Common myeloid progenitor, CD34-positive (primary cell): Measurements from ENCODE around the gene FGD6.

Experiments
- CTCF ChIA-PET: fragments of 350-600 bp; sonication (Branson Sonifier 250); formaldehyde crosslinking; loops from one replicate; lab custom pipeline; 2021; ENCODE audit warnings: antibody characterized with exemption; lab: Charles Lee
- POLR2A ChIA-PET: fragments of 350-600 bp; sonication (Branson Sonifier 250); formaldehyde crosslinking; loops from one replicate; lab custom pipeline; 2021; ENCODE audit warnings: antibody characterized with exemption; lab: Charles Lee
- DNase-seq, 3 donors: peaks; one replicate each; pipeline versions ENCODE4 v3.0.0 to v3.0.0-alpha.2; 2013
- H3K27ac ChIP-seq, 2 experiments: 1 replicate in 1 of 2; 2 replicates in 1 of 2; pipeline ENCODE4 v1.7.0; 2013; ENCODE audit warnings: inconsistent platforms in 2 of 2, low read length in 2 of 2, mild to moderate bottlenecking in 2 of 2, low read depth in 1 of 2, moderate library complexity in 1 of 2; ENCODE audit not compliant: severe bottlenecking in 2 of 2, insufficient read depth in 1 of 2, poor library complexity in 1 of 2
- H3K27me3 ChIP-seq, 5 experiments: replicated peaks in 2 of 5; 1 replicate in 3 of 5; 2 replicates in 2 of 5; pipeline versions ENCODE4 v1.6.1 to v1.7.0; 2013; ENCODE audit warnings: low read length in 4 of 5, mild to moderate bottlenecking in 2 of 5, moderate library complexity in 2 of 5, inconsistent platforms in 1 of 5; ENCODE audit not compliant: insufficient read depth in 5 of 5, control insufficient read depth in 4 of 5
- H3K36me3 ChIP-seq, 4 experiments: 1 replicate in 2 of 4; 2 replicates in 2 of 4; pipeline versions ENCODE4 v1.6.1 to v1.7.0; 2013; ENCODE audit warnings: low read length in 3 of 4, control low read depth in 1 of 4, mild to moderate bottlenecking in 1 of 4; ENCODE audit not compliant: control insufficient read depth in 4 of 4, insufficient read depth in 4 of 4
- H3K4me1 ChIP-seq, 4 experiments: 1 replicate in 3 of 4; 2 replicates in 1 of 4; pipeline versions ENCODE4 v1.6.1 to v1.7.1; 2013; ENCODE audit warnings: low read length in 3 of 4, mild to moderate bottlenecking in 3 of 4, control low read depth in 1 of 4, inconsistent platforms in 1 of 4, moderate library complexity in 1 of 4; ENCODE audit not compliant: control insufficient read depth in 4 of 4, insufficient read depth in 4 of 4; ENCODE audit errors: control extremely low read depth in 1 of 4
- H3K4me3 ChIP-seq, 7 experiments: 1 replicate in 4 of 7; 2 replicates in 3 of 7; pipeline versions ENCODE4 v1.5.1 to v1.7.0; 2013; ENCODE audit warnings: mild to moderate bottlenecking in 7 of 7, low read length in 6 of 7, moderate library complexity in 6 of 7, inconsistent platforms in 2 of 7, low read depth in 2 of 7, control low read depth in 1 of 7; ENCODE audit not compliant: insufficient read depth in 4 of 7, control insufficient read depth in 1 of 7; ENCODE audit errors: extremely low read depth in 1 of 7
- H3K9me3 ChIP-seq, 5 experiments: 1 replicate in 4 of 5; 2 replicates in 1 of 5; pipeline versions ENCODE4 v1.6.1 to v1.7.1; 2013; ENCODE audit warnings: low read length in 4 of 5, mild to moderate bottlenecking in 2 of 5, inconsistent platforms in 1 of 5, low read depth in 1 of 5, moderate library complexity in 1 of 5; ENCODE audit not compliant: control insufficient read depth in 4 of 5, insufficient read depth in 2 of 5; ENCODE audit errors: control extremely low read depth in 1 of 5
- WGBS: methylation state at CpG from one replicate; pipeline ENCODE4 v1.1.5; 2013; ENCODE audit not compliant: insufficient coverage; 5-methylcytosine and 5-hydroxymethylcytosine counted together

The FGD6 gene

GRCh38 chr12:95177201-95177768 is 40.0 kb downstream of the FGD6 start:
- H3K4me1 ChIP-seq, result peaks cover 0 to 27% (median 0%) of the 10 kb centered on the region in 4 experiments
- no peaks in the 10 kb centered on the region for H3K9me3 ChIP-seq
- no peak for DNase-seq
- POLR2A ChIA-PET, result no interaction called here
- CTCF ChIA-PET, result no interaction called here
- no peak overlapping the region for H3K4me3 ChIP-seq
- no peak overlapping the region for H3K27ac ChIP-seq
- H3K27me3 ChIP-seq, result no peaks in the 10 kb centered on the region
- H3K36me3 ChIP-seq, result no peaks in the 10 kb centered on the region
- WGBS, result 80% methylated on average over 1 of the region's 2 CpGs

- Histone ChIP-seq H3K4me1 (peaks cover 0 to 22% (median 2%) of the 10 kb centered on the region in 4 experiments), H3K9me3 (no peaks in the 10 kb centered on the region), H3K27ac (no peak overlapping the region), H3K27me3 (no peaks in the 10 kb centered on the region), H3K4me3 (no peak overlapping the region), H3K36me3 (no peaks in the 10 kb centered on the region)
- ChIA-PET CTCF (interaction anchor here (1.0 to 1.8 kb wide), 2 partner anchors 10 to 25 kb away, joined by 3 to 6 read pairs; no protein-coding TSS in a partner anchor), POLR2A (interaction anchor here (0.6 kb wide), 1 partner anchor 14 kb away, joined by 4 read pairs; no protein-coding TSS in a partner anchor)
- WGBS, result 91% methylated on average over 5 of the region's 8 CpGs
- DNase-seq, result peak in 1 of 3 donors; percentile 20
These were observed 43.6 kb downstream of the FGD6 start for GRCh38 chr12:95173392-95174251.

DNA sequence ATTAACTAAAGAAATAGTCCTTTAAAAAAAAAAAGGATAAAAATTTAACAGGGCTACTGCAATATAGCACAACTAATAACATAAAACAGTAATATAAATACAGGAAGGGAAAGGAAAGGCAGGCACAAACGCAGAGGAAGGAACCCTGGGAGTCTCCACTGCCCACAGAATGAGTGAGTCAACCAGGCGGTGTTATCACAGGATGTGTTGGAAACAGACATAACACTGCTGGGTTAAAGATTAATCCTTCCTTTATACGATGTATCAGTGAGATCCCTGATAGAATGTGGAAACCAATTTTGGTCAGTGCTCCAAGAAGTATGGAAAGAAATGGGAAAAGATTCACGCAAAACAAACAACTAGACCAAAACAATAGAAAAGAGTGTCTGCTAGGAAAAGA is 47.9 kb downstream of the FGD6 start:
- Histone ChIP-seq H3K4me3 (no peak overlapping the region), H3K4me1 (peaks cover 0 to 17% (median 2%) of the 10 kb centered on the region in 4 experiments), H3K27ac (no peak overlapping the region), H3K36me3 (no peaks in the 10 kb centered on the region), H3K9me3 (no peaks in the 10 kb centered on the region), H3K27me3 (no peaks in the 10 kb centered on the region)
- ChIA-PET POLR2A (no interaction called here), CTCF (no interaction called here)
- WGBS, result 0% methylated on average over 2 of the region's 4 CpGs
- DNase-seq, result peak; percentile 16 to 59 (median 46)

- H3K4me3 ChIP-seq, result no peak overlapping the region
- H3K9me3 ChIP-seq, result no peaks in the 10 kb centered on the region
- no peaks in the 10 kb centered on the region for H3K36me3 ChIP-seq
- no peak for DNase-seq
- WGBS, result 100% methylated on average over 2 of the region's 2 CpGs
- POLR2A ChIA-PET, result no interaction called here
- no peak overlapping the region for H3K27ac ChIP-seq
- no peaks in the 10 kb centered on the region for H3K27me3 ChIP-seq
- H3K4me1 ChIP-seq, result peaks cover 0 to 17% (median 2%) of the 10 kb centered on the region in 4 experiments
- CTCF ChIA-PET, result interaction anchor here (1.5 kb wide), 1 partner anchor 16 kb away, joined by 3 read pairs; no protein-coding TSS in a partner anchor
These were observed 48.5 kb downstream of the FGD6 start for GRCh38 chr12:95168746-95169145.

DNA sequence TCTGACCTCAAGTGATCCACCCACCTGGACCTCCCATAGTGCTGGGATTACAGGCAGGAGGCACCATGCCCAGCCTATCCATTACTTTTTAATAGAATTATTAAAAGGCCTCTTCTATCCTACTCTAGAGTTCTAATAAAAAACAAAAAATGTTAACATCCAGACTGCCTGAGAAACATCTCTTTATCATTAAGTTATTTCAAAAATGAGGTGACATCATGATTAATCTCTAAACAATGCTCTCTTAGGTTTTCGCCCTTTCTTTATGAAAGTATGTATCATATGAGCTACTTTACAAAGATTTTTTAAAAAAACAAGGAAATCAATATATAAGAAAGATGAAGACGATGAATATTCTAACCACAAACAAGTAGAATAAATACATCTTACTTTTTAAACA is 52.6 kb downstream of the FGD6 start:
- Histone ChIP-seq H3K27me3 (no peaks in the 10 kb centered on the region), H3K36me3 (no peaks in the 10 kb centered on the region), H3K4me1 (peaks cover 0 to 7% (median 2%) of the 10 kb centered on the region in 4 experiments), H3K27ac (no peak overlapping the region), H3K9me3 (no peaks in the 10 kb centered on the region), H3K4me3 (no peak overlapping the region)
- DNase-seq, result no peak
- no CpG with 5 or more reads among the region's 2 CpGs for WGBS
- ChIA-PET POLR2A (no interaction called here), CTCF (interaction anchor here (1.1 to 1.5 kb wide), 2 partner anchors 8 to 11 kb away, joined by 3 to 6 read pairs; no protein-coding TSS in a partner anchor)

- H3K36me3 ChIP-seq, result no peaks in the 10 kb centered on the region
- no peak for DNase-seq
- ChIA-PET CTCF (interaction anchor here (1.4 kb wide), 1 partner anchor 58 kb away, joined by 3 read pairs; the partner anchor contains the start of genes FGD6 and VEZT), POLR2A (no interaction called here)
- no peak overlapping the region for H3K27ac ChIP-seq
- H3K27me3 ChIP-seq, result no peaks in the 10 kb centered on the region
- WGBS, result 90% methylated on average over 3 of the region's 3 CpGs
- no peak overlapping the region for H3K4me3 ChIP-seq
- H3K9me3 ChIP-seq, result no peaks in the 10 kb centered on the region
- no peaks in the 10 kb centered on the region for H3K4me1 ChIP-seq
These were observed 58.3 kb downstream of the FGD6 start for GRCh38 chr12:95158919-95159318.

DNA sequence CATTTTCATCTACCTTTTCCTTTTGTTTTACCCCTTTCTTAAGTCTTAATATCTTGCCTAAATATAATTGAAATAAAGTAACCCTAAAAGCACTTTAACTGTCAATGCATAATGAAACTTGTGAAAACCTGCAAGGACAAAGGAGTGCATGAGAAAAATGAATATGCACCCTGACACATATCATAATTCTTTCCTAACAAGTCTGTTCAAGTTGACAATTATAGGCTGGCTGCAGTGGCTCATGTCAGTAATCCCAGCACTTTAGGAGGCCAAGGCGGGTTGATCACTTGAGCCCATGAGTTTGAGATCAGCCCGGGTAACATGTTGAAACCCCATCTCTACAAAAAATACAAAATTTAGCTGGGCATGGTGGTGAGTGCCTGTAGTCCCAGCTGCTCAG is 65.4 kb downstream of the FGD6 start:
- ChIA-PET CTCF (interaction anchor here (1.1 to 1.5 kb wide), 3 partner anchors 10 to 40 kb away, joined by 3 to 5 read pairs (median 3); no protein-coding TSS in a partner anchor), POLR2A (no interaction called here)
- Histone ChIP-seq H3K4me1 (no peaks in the 10 kb centered on the region), H3K4me3 (no peak overlapping the region), H3K27me3 (no peaks in the 10 kb centered on the region), H3K27ac (no peak overlapping the region), H3K9me3 (no peaks in the 10 kb centered on the region), H3K36me3 (peaks cover 0 to 4% (median 0%) of the 10 kb centered on the region in 4 experiments)
- no CpG with 5 or more reads among the region's 2 CpGs for WGBS
- no peak for DNase-seq
